ENCODE data around the gene GPRC5A. TPM values are rescaled to one million over a fixed set of nuclear protein-coding genes. Genes with fewer than 3 reads are reported as not detected.

The GPRC5A gene
- total RNA-seq, 4 donors from 2014 or later: 2.1 to 12.3 (median 4.3) TPM

- TF ChIP-seq POLR2A (IDR thresholded peaks at IDR 0.05) (no peak), EP300 (IDR thresholded peaks at IDR 0.05) (no peak), CTCF (IDR thresholded peaks at IDR 0.05) (no peak)
- DNase-seq (ENCODE audit: low spot score in 2 of 2): no peak
- 75 to 78% methylated on average over 10 of the region's 10 CpGs for WGBS, 2 donors
- peaks cover 0 to 21% (median 6%) of the 10 kb centered on the region in 4 donors for H3K4me1 ChIP-seq
- H3K9me3 ChIP-seq: no peaks in the 10 kb centered on the region
- H3K27ac ChIP-seq: peak overlapping the region in 2 of 4 donors; percentile 28 to 72
- H3K4me3 ChIP-seq: no peak overlapping the region
- H3K27me3 ChIP-seq: no peaks in the 10 kb centered on the region
- no peaks in the 10 kb centered on the region for H3K36me3 ChIP-seq
Observed at GRCh38 chr12:12915656-12916055, 24.3 kb downstream of the GPRC5A start.

GRCh38 chr12:12916135-12916944 lies 25.0 kb downstream of the GPRC5A start:
- Histone ChIP-seq H3K4me3 (peak overlapping the region in 3 of 4 donors; percentile 6 to 17 (median 8)), H3K4me1 (peaks cover 0 to 21% (median 6%) of the 10 kb centered on the region in 4 donors), H3K27ac (peak overlapping the region in 2 of 4 donors; percentile 47 to 72), H3K27me3 (no peaks in the 10 kb centered on the region), H3K36me3 (no peaks in the 10 kb centered on the region), H3K9me3 (no peaks in the 10 kb centered on the region)
- 13% methylated on average over 19 of the region's 19 CpGs for WGBS, 2 donors
- peak; percentile 89 to 96 for DNase-seq (ENCODE audit: low spot score in 2 of 2)
- peak in 1 of 2 donors; percentile 54 for TF ChIP-seq EP300 (IDR thresholded peaks at IDR 0.05)
- peak; percentile 94 to 98 (median 96) for TF ChIP-seq CTCF (IDR thresholded peaks at IDR 0.05)
- TF ChIP-seq POLR2A (IDR thresholded peaks at IDR 0.05): no peak

GRCh38 chr12:12917517-12917916 lies 26.2 kb downstream of the GPRC5A start:
- no peak for DNase-seq (ENCODE audit: low spot score in 2 of 2)
- peak overlapping the region in 2 of 4 donors; percentile 47 to 72 for H3K27ac ChIP-seq
- peaks cover 0 to 21% (median 6%) of the 10 kb centered on the region in 4 donors for H3K4me1 ChIP-seq
- H3K4me3 ChIP-seq: no peak overlapping the region
- 86 to 87% methylated on average over 2 of the region's 2 CpGs for WGBS, 2 donors
- H3K36me3 ChIP-seq: no peaks in the 10 kb centered on the region
- H3K9me3 ChIP-seq: no peaks in the 10 kb centered on the region
- TF ChIP-seq EP300 (IDR thresholded peaks at IDR 0.05) (no peak), POLR2A (IDR thresholded peaks at IDR 0.05) (no peak), CTCF (IDR thresholded peaks at IDR 0.05) (no peak)
- H3K27me3 ChIP-seq: no peaks in the 10 kb centered on the region

- TF ChIP-seq EP300 (IDR thresholded peaks at IDR 0.05): no peak
- TF ChIP-seq CTCF (IDR thresholded peaks at IDR 0.05): no peak
- no peak for TF ChIP-seq POLR2A (IDR thresholded peaks at IDR 0.05)
- H3K27me3 ChIP-seq: no peaks in the 10 kb centered on the region
- no peaks in the 10 kb centered on the region for H3K36me3 ChIP-seq
- DNase-seq (ENCODE audit: low spot score in 2 of 2): no peak
- H3K4me3 ChIP-seq: no peak overlapping the region
- H3K9me3 ChIP-seq: no peaks in the 10 kb centered on the region
- H3K4me1 ChIP-seq: peaks cover 0 to 21% (median 6%) of the 10 kb centered on the region in 4 donors
- WGBS, 2 donors: 85 to 90% methylated on average over 6 of the region's 6 CpGs
- H3K27ac ChIP-seq: no peak overlapping the region
Observed at GRCh38 chr12:12918781-12919389, 27.5 kb downstream of the GPRC5A start.

All from tibial nerve (tissue), 4 donors.